ENCODE data around the gene CATSPER3. TPM values are rescaled to one million over a fixed set of nuclear protein-coding genes. Genes with fewer than 3 reads are reported as not detected.
"Not testable (repeated sequence)": the region's sequence is repeated elsewhere in the genome, so short reads cannot be mapped to it uniquely, and the experiment has no call there.

Gene CATSPER3
- polyA plus RNA-seq, 3 donors = 0.15 to 0.60 (median 0.52) TPM

- Histone ChIP-seq H3K4me1 (ENCODE audit: control insufficient read depth in 1 of 2, insufficient read depth in 2 of 2, low read length in 2 of 2) (no peaks in the 10 kb centered on the region), H3K9me3 (replicated peaks in 1 of 2; ENCODE audit: control insufficient read depth in 1 of 2, insufficient read depth in 1 of 2, low read length in 2 of 2) (no peaks in the 10 kb centered on the region), H3K36me3 (replicated peaks in 1 of 2; ENCODE audit: control insufficient read depth in 1 of 2, insufficient read depth in 2 of 2, low read length in 2 of 2) (no peaks in the 10 kb centered on the region), H3K27me3 (ENCODE audit: control insufficient read depth in 2 of 2, insufficient read depth in 2 of 2, low read length in 2 of 2) (no peaks in the 10 kb centered on the region), H4K20me1 (ENCODE audit: insufficient read depth, low read length) (no peaks in the 10 kb centered on the region), H3K4me2 (replicated peaks; ENCODE audit: extremely low read depth, low read length, poor library complexity, severe bottlenecking) (no peak overlapping the region), H3K4me3 (replicated peaks in 1 of 3; ENCODE audit: low read depth in 2 of 3, low read length in 3 of 3) (no peak overlapping the region), H2AFZ (ENCODE audit: insufficient read depth, low read depth, low read length, poor library complexity, severe bottlenecking) (no peak overlapping the region), H3K27ac (ENCODE audit: low read depth in 1 of 2, low read length in 2 of 2) (no peak overlapping the region), H3K9ac (ENCODE audit: insufficient read depth, low read length, poor library complexity, severe bottlenecking) (no peak overlapping the region), H3K79me2 (ENCODE audit: insufficient read depth, low read length) (no peaks in the 10 kb centered on the region)
- Mint-ChIP-seq H3K4me1 (peaks cover 7% of the 10 kb centered on the region), H3K27ac (no peak overlapping the region), H3K4me3 (no peak overlapping the region), H3K36me3 (no peaks in the 10 kb centered on the region), H3K27me3 (ENCODE audit: low read depth in 3 of 3) (peaks cover 0 to 2% (median 1%) of the 10 kb centered on the region in 3 donors), H3K9me3 (peaks cover 0 to 5% (median 2%) of the 10 kb centered on the region in 7 donors)
- no peak for TF ChIP-seq CTCF (IDR thresholded peaks at IDR 0.05)
- 91% methylated on average over 6 of the region's 11 CpGs for WGBS (ENCODE audit: insufficient coverage)
- intact Hi-C loops (cut with micrococcal nuclease) = no loop called here
- no peak for DNase-seq
These were observed 29.3 kb downstream of the CATSPER3 start for GRCh38 chr5:134997015-134997414.

GRCh38 chr5:134998068-134998467 lies 30.4 kb downstream of the CATSPER3 start:
- H3K27me3 ChIP-seq (ENCODE audit: control insufficient read depth in 2 of 2, insufficient read depth in 2 of 2, low read length in 2 of 2); H4K20me1 ChIP-seq (ENCODE audit: insufficient read depth, low read length); H3K4me1 Mint-ChIP-seq; H3K9me3 ChIP-seq (replicated peaks in 1 of 2; ENCODE audit: control insufficient read depth in 1 of 2, insufficient read depth in 1 of 2, low read length in 2 of 2); H3K4me2 ChIP-seq (replicated peaks; ENCODE audit: extremely low read depth, low read length, poor library complexity, severe bottlenecking); H3K27ac Mint-ChIP-seq; H2AFZ ChIP-seq (ENCODE audit: insufficient read depth, low read depth, low read length, poor library complexity, severe bottlenecking); H3K27ac ChIP-seq (ENCODE audit: low read depth in 1 of 2, low read length in 2 of 2); H3K9me3 Mint-ChIP-seq; H3K4me1 ChIP-seq (ENCODE audit: control insufficient read depth in 1 of 2, insufficient read depth in 2 of 2, low read length in 2 of 2); H3K4me3 ChIP-seq (replicated peaks in 1 of 3; ENCODE audit: low read depth in 2 of 3, low read length in 3 of 3); H3K27me3 Mint-ChIP-seq (ENCODE audit: low read depth in 3 of 3); H3K36me3 Mint-ChIP-seq; H3K4me3 Mint-ChIP-seq; DNase-seq; H3K36me3 ChIP-seq (replicated peaks in 1 of 2; ENCODE audit: control insufficient read depth in 1 of 2, insufficient read depth in 2 of 2, low read length in 2 of 2); intact Hi-C loops (cut with micrococcal nuclease); H3K9ac ChIP-seq (ENCODE audit: insufficient read depth, low read length, poor library complexity, severe bottlenecking); H3K79me2 ChIP-seq (ENCODE audit: insufficient read depth, low read length): not testable (repeated sequence)
- WGBS (ENCODE audit: insufficient coverage) = no CpG with 5 or more reads among the region's 5 CpGs

Measured in CD14-positive monocyte (primary cell).